SK-N-MC (cell line): Measurements from ENCODE around the gene TTLL12.
"Not testable (repeated sequence)": the region's sequence is repeated elsewhere in the genome, so short reads cannot be mapped to it uniquely, and the experiment has no call there.

Source experiments
- EZH2 ChIP-seq: fragments of 200-600 bp; sonication (generic); IDR thresholded peaks from one replicate; pipeline ENCODE4 v1.6.1; 2017; ENCODE audit warnings: antibody characterized with exemption
- POLR2AphosphoS5 ChIP-seq: IDR thresholded peaks from 2 replicates; pipeline ENCODE4 v1.6.1; 2012; ENCODE audit warnings: mild to moderate bottlenecking, low read depth, low read length, borderline replicate concordance

- TF ChIP-seq EZH2, POLR2AphosphoS5: not testable (repeated sequence)
Measured at GRCh38 chr22:43146332-43146731, 40.6 kb downstream of the TTLL12 start.
